ENCODE results near the gene SNTG2. TPM values are rescaled to one million over a fixed set of nuclear protein-coding genes. Genes with fewer than 3 reads are reported as not detected.
"Not testable (repeated sequence)": the region's sequence is repeated elsewhere in the genome, so short reads cannot be mapped to it uniquely, and the experiment has no call there.

Gene SNTG2
- total RNA-seq, 4 donors from 2014 or later = 0.99 to 3.9 (median 2.3) TPM

DNA sequence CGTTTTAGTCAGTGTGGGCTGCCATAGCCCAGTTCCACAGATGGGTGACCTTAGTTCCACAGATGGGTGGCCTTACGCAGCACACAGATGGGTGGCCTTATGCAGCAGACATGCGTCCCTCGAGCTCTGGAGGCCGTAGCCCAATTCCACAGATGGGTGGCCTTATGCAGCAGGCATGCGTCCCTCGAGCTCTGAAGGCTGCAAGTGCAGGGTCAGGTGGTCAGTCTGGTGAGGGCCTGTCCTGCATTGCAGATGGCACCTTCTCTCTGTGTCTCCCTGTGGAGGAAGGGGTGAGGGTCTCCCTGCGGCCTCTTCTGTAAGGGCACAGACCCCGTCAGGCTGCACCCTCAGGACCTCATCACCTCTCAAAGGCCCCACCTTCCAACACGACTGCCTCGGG, 273.1 kb downstream of the SNTG2 start:
- Histone ChIP-seq H3K4me3 (no peak overlapping the region), H3K9me3 (no peaks in the 10 kb centered on the region), H3K4me1 (no peaks in the 10 kb centered on the region), H3K27me3 (no peaks in the 10 kb centered on the region), H3K27ac (no peak overlapping the region), H3K36me3 (no peaks in the 10 kb centered on the region)
- 91% methylated on average over 10 of the region's 11 CpGs for WGBS
- no peak for DNase-seq (ENCODE audit: low spot score in 2 of 2)
- TF ChIP-seq, protein P1, sequence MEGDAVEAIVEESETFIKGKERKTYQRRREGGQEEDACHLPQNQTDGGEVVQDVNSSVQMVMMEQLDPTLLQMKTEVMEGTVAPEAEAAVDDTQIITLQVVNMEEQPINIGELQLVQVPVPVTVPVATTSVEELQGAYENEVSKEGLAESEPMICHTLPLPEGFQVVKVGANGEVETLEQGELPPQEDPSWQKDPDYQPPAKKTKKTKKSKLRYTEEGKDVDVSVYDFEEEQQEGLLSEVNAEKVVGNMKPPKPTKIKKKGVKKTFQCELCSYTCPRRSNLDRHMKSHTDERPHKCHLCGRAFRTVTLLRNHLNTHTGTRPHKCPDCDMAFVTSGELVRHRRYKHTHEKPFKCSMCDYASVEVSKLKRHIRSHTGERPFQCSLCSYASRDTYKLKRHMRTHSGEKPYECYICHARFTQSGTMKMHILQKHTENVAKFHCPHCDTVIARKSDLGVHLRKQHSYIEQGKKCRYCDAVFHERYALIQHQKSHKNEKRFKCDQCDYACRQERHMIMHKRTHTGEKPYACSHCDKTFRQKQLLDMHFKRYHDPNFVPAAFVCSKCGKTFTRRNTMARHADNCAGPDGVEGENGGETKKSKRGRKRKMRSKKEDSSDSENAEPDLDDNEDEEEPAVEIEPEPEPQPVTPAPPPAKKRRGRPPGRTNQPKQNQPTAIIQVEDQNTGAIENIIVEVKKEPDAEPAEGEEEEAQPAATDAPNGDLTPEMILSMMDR (IDR thresholded peaks at IDR 0.05) = no peak

DNA sequence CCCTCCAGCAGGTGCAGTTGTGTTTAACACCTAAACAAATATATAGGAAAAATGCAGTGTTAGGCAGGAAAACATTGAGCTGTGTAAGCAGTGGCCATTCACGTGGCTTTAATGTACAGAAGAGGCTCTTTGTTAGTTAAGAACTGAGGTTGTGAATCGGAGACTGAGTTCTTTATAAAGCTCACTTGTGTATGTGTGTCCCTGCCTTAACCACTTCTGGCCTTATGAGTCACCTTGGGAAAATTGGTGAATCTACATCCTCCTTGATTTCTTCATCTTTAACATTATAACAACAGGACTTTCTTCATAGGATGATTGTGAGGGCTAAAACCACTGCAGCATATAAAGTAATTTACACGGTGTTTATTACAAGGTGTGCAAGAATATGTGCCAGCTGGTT, 274.3 kb downstream of the SNTG2 start:
- WGBS = 82% methylated on average over 3 of the region's 3 CpGs
- H3K9me3 ChIP-seq = no peaks in the 10 kb centered on the region
- no peaks in the 10 kb centered on the region for H3K4me1 ChIP-seq
- H3K27me3 ChIP-seq = no peaks in the 10 kb centered on the region
- H3K27ac ChIP-seq = no peak overlapping the region
- TF ChIP-seq POLR2A (IDR thresholded peaks at IDR 0.05) (no peak), POLR2AphosphoS5 (IDR thresholded peaks at IDR 0.05) (no peak)
- H3K36me3 ChIP-seq = no peaks in the 10 kb centered on the region
- DNase-seq (ENCODE audit: low spot score in 2 of 2) = no peak
- no peak overlapping the region for H3K4me3 ChIP-seq

DNA sequence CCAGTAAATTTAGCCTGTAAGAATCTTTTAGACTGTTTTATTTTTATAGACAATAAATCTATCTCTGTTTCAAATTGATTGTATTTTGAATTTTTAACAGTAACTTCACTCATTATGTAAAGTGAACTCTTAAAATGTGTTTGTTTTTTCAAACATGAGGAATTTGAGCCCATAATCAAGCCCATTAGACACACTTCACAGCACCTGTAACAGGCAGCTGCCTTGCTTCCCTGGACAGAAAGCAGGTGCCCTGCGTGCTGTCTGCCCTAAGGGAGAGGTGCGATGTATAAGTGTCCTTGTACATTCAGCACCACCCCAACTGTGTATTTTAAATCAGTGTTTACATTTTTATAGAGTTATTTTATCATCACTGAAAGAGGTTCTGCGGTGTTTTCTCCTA, 276.1 kb downstream of the SNTG2 start:
- Histone ChIP-seq H3K27ac (no peak overlapping the region), H3K4me1 (no peaks in the 10 kb centered on the region), H3K27me3 (no peaks in the 10 kb centered on the region), H3K4me3 (no peak overlapping the region), H3K36me3 (no peaks in the 10 kb centered on the region), H3K9me3 (no peaks in the 10 kb centered on the region)
- no peak for TF ChIP-seq POLR2A (IDR thresholded peaks at IDR 0.05)
- WGBS = 91% methylated on average over 3 of the region's 3 CpGs
- DNase-seq (ENCODE audit: low spot score in 2 of 2) = no peak

DNA sequence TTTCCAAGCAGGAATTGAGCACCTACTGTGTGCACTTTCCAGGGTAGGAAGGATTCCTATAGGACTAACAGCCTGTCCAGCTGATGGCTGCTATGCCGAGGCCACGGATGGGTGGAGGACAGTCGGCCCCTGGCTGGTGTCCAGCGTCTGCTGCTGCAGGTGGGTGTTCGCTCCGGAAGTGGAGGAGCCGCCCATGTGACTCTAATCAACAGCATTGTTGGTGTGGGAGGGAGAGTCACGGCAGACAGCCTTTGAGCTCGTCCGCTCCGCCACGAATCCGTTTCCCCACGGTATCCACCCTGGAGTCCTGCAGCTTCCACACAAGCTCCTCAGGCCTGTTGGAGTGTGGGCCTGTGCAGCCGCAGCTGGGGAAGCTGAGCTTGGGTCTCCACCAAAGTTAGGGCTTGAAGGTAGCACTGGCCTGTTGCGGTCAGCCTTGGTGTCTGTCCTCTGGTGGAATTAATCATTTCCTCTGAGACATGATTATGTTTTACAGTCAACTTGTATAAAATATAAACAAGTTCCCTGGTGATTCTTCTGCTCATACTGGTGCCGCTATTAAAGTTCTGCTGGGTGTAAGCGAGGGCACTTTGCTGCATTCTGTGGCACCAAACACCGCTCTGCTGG, 276.7 kb downstream of the SNTG2 start:
- Histone ChIP-seq H3K4me1 (no peaks in the 10 kb centered on the region), H3K36me3 (no peaks in the 10 kb centered on the region), H3K9me3 (no peaks in the 10 kb centered on the region), H3K4me3 (no peak overlapping the region), H3K27me3 (no peaks in the 10 kb centered on the region), H3K27ac (no peak overlapping the region)
- no peak for DNase-seq (ENCODE audit: low spot score in 2 of 2)
- TF ChIP-seq POLR2A (IDR thresholded peaks at IDR 0.05) (no peak), POLR2AphosphoS5 (IDR thresholded peaks at IDR 0.05) (no peak), EP300 (IDR thresholded peaks at IDR 0.05) (no peak)
- TF ChIP-seq, protein P1 (IDR thresholded peaks at IDR 0.05) = no peak
- 70% methylated on average over 7 of the region's 19 CpGs for WGBS

DNA sequence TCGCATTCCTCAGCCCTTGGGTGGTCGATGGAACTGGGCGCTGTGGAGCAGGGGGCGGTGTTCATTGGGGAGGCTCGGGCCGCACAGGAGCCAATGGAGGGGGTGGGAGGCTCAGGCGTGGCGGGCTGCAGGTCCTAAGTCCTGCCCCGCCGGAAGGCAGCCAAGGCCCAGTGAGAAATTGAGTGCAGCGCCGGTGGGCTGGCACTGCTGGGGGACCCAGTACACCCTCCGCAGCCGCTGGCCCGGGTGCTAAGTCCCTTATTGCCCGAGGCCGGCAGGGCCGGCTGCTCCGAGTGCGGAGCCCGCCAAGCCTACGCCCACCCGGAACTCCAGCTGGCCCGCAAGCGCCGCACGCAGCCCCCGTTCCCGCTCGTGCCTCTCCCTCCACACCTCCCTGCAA, 278.9 kb downstream of the SNTG2 start:
- not testable (repeated sequence) for H3K4me1 ChIP-seq; H3K27ac ChIP-seq; H3K4me3 ChIP-seq; DNase-seq (ENCODE audit: low spot score in 2 of 2); H3K9me3 ChIP-seq; H3K27me3 ChIP-seq; H3K36me3 ChIP-seq
- 95% methylated on average over 7 of the region's 30 CpGs for WGBS

DNA sequence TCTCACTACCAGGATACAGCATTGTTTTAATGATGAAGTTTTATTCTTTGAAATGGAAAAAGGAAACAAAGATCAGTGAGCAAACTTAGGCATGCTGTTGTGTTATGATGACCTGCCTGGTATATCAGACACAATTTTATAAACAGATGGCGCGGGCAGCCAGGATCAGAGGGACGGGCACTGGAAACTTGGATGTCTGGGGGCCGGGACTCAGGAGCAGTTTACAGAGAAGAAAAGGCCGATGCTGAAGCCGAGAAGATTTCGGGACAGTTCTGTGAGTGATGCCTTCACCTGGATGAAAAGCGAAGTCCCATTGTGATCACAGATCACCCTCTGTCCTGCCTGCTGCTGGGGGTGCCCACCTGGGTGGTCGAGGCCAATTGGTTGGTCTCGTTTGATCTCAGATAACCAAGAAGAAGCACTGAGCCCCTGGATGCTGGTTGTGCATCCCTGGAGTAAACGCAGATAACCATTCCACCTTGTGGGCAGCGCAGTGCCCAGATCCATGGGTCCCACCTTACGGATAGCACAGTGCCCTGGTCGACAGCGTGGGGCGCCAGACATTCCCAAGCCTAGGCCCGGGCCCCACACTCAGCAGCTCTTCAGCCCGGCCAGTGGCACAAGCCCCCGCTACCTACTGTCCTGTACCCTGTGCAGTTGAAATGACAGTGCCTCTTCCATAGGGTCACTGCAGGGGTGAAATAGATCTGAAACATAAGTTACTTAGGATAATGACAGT, 279.7 kb downstream of the SNTG2 start:
- H3K4me3 ChIP-seq = no peak overlapping the region
- TF ChIP-seq, protein P1 (IDR thresholded peaks at IDR 0.05) = no peak
- TF ChIP-seq EP300 (IDR thresholded peaks at IDR 0.05) = no peak
- TF ChIP-seq POLR2AphosphoS5 (IDR thresholded peaks at IDR 0.05) = no peak
- TF ChIP-seq POLR2A (IDR thresholded peaks at IDR 0.05) = no peak
- 91% methylated on average over 11 of the region's 19 CpGs for WGBS

More for the DNA sequence above, 279.7 kb downstream of the SNTG2 start:
- no peak for DNase-seq (ENCODE audit: low spot score in 2 of 2)
- Histone ChIP-seq H3K36me3 (no peaks in the 10 kb centered on the region), H3K27ac (no peak overlapping the region), H3K9me3 (no peaks in the 10 kb centered on the region), H3K27me3 (no peaks in the 10 kb centered on the region), H3K4me1 (no peaks in the 10 kb centered on the region)
